Fibroblast of skin of left biceps (primary cell): ENCODE results near the gene CNTN5.
A peak's percentile ranks its signal among the peaks of the same experiment; 100 is the strongest.

Source experiments
- DNase-seq, 2 experiments: peaks; one replicate each; pipeline ENCODE4 v3.0.0-alpha.2; 2013; ENCODE audit warnings: low read depth in 2 of 2

CNTN5 gene

DNA sequence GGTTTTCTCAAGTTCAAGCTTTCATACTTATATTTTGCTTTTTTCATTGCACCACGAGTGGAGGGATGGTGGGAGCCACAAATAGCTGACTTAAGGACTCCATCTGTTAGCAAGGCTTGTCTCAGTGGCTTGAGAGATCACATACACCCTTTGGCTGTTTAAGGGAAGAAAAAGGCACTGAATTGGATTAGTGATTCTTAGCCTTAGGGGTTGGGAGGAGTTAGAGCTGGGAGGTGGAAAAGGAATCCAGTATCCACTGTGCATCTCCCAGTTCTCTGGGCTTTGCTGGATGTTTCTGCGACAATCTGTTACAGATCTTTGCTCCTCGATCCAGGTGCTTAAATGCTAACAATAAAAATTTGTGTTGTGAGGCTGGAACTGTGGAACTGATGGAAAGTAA, 593.6 kb downstream of the CNTN5 start:
- no peak for DNase-seq

- no peak for DNase-seq
Observed at GRCh38 chr11:99630629-99631028, 609.9 kb downstream of the CNTN5 start.

- DNase-seq: no peak
Observed at GRCh38 chr11:99631618-99632017, 610.9 kb downstream of the CNTN5 start.

GRCh38 chr11:99632969-99633368, 612.2 kb downstream of the CNTN5 start:
- DNase-seq: no peak

DNA sequence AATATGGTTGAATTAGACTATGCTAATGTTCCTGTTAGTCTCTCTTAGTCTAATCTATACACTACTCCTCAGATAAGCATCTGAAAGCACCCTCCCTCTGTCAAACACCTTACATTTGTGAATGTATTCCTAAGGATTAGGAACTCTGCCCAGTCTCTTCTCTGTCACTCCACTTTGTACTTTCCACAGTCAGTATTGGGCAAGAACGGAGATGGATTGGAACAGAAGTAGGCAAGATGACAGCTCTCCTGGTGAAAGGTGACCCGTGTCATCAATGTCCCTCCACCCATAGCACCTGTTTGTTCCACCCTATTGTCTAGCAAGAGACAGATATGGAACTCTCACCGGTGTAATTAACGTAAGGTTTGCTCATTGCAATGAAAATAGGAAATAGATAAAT, 613.8 kb downstream of the CNTN5 start:
- DNase-seq: no peak

DNA sequence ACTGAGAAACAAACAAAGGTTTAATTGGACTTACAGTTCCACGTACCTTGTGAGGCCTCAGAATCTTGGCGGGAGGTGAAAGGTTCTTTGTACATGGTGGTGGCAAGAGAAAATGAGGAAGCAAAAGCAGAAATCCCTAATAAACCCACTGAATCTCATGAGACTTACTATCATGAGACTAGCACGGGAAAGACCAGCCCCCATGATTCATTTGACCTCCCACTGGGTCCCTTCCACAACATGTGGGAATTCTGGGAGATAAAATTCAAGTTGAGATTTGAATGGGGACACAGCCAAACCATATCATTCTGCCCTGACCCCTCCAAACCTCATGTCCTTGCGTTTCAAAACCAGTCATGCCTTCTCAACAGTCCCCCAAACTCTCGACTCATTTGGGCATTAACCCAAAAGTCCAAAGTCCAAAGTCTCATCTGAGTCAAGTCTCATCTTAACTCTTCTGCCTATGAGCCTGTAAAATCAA, 617.4 kb downstream of the CNTN5 start:
- DNase-seq: no peak

GRCh38 chr11:99640671-99641070, 619.9 kb downstream of the CNTN5 start:
- DNase-seq: no peak

GRCh38 chr11:99645934-99646333, 625.2 kb downstream of the CNTN5 start:
- no peak for DNase-seq

DNA sequence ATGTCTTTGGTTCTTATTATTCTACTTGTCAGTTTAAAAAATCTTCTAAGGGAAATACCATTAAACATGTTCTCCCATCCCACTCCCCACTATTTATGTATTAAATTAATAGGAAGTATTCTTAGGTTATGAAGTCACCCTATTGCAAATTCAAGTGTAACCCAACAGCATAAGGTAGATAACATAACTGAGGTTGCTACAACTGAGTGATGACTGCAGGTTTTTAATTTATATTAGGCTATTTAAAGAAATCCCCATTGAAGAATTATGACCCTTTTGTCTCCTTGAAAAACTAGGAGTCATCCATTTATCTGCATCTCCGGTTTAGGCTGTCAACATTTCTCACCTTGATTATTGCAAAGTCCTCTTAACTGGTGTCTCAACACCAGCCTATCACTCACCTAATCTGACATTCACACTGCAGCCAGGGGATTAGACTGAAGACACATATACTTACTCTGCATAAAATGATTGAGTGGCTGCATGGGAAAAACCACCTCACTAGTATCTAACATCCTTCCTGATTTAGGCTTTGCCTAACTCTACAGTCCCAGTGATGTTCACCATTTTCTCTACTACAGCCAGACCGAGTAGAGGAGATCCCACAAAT, 649.4 kb downstream of the CNTN5 start:
- DNase-seq: no peak

DNA sequence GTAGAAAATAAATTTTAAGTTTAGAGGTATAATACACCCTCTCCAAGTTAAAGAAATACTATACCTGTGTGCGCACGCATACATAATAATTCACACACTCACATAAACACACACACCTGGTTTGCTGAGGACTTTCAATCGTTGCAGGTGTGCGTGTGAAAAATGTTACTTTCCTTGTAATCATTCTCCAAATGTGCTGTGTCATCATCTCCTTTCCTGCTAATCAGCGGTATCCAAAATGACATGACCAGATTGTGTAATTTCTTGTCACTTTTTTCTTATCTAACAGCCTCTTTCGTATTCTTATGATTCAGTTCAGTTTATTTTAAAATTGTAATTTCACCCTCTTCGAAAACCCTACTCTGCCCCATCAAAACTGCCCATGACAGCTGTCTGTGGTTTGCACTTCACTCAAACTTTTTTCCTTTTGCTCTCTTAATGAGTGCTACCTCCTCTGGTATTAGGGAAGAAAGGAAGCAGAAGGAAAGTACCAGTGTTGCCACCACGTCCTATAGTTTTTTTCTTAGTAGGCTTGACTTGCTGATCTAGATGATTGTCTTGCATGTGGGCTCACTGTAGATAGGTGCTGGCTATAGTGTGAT, 651.2 kb downstream of the CNTN5 start:
- DNase-seq: no peak

DNA sequence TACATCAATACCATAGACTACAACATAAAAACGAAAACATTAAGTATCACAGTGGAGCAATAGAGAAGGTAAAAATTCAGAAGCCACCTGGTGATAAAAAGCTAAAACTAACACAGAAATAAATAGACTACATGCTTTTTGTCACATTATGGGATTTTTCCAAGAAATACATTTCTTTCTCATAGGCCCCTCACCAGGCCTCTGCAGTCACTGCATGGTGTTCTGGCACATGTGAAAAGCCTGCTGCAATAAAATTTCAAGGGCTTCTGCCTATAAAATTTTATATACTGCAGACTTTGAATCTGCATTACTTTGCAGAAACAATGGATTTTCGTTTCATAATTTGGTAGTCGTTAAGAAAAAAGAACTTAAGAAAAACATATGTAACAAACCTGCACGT, 655.5 kb downstream of the CNTN5 start:
- no peak for DNase-seq

GRCh38 chr11:99682171-99682570, 661.4 kb downstream of the CNTN5 start:
- DNase-seq: no peak

DNA sequence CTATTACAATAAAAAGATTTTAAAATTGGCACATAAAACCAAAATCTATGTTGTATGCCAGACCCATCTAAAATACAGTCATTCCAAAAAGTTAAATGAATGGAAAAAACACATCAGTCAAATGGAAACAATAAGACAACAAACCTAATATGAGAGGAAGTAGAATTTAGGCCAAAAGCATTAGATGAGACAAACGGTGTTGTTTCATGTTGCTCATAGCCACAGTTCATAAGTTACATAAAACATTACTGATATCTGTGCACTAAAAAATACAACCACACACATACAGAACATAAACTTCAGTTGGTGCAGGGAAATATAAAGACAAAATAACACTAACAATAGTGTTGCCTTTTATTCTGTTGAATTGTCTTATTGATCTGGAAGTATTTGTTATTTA, 661.9 kb downstream of the CNTN5 start:
- DNase-seq: no peak

- no peak for DNase-seq
Observed at GRCh38 chr11:99683933-99684332, 663.2 kb downstream of the CNTN5 start.

DNA sequence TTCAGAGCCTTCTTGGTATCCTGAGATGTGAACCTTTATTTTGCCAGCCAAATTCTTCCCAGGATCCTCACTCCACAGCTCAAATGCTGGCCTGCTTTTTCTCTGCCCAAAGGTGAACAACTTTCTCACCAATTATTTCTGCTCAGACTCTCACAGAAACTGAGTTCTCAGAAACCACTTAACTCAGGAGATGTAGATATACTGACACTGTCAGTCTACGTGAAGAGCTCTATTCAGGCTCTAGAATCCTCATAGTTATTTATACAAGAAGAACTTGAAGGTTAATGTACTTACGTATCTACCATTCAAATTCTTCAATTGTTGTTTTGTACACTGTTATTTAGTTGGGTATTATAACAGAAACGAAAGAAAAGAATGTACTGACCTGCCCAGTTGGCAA, 666.1 kb downstream of the CNTN5 start:
- no peak for DNase-seq

DNA sequence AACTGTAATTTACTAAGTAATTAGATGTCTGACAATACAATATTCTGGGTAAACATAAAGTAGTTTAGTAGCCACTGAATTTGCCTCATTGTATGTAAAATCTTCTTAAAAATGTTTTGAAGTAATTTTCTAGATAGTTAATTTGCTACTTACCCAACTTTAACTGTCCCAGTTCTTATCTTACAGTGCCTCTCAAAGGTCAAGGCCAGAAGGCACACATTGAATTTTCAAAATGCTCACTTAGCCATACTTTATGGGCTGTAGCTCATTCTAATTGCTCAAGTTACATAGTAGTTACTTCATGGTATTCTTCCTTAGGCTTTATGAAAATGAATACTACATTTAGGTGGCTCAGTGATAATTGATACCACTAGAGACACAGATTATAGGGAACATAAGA, 666.6 kb downstream of the CNTN5 start:
- DNase-seq: no peak

- peak; percentile 3 to 4 for DNase-seq
Observed at GRCh38 chr11:99693941-99694492, 673.3 kb downstream of the CNTN5 start.

GRCh38 chr11:99695106-99695505, 674.4 kb downstream of the CNTN5 start:
- no peak for DNase-seq

- DNase-seq: no peak
Observed at GRCh38 chr11:99706848-99707247, 686.1 kb downstream of the CNTN5 start.

GRCh38 chr11:99708928-99709672, 688.4 kb downstream of the CNTN5 start:
- no peak for DNase-seq

- DNase-seq: no peak
Observed at GRCh38 chr11:99716302-99716701, 695.6 kb downstream of the CNTN5 start.

GRCh38 chr11:99718291-99718690, 697.5 kb downstream of the CNTN5 start:
- DNase-seq: no peak
